ENCODE results near the gene FRMD1. TPM values are rescaled to one million over a fixed set of nuclear protein-coding genes. Genes with fewer than 3 reads are reported as not detected.

FRMD1 gene
- total and polyA plus RNA-seq, 8 donors = 0.02 to 0.15 TPM; not detected in 6

- Histone ChIP-seq H3K4me1 (no peaks in the 10 kb centered on the region), H3K27me3 (no peaks in the 10 kb centered on the region), H3K9me3 (no peaks in the 10 kb centered on the region), H3K27ac (no peak overlapping the region), H3K36me3 (no peaks in the 10 kb centered on the region), H3K4me3 (no peak overlapping the region)
- DNase-seq (no peak), ATAC-seq (no peak), FAIRE-seq (no peak)
- TF ChIP-seq CTCF (IDR thresholded peaks at IDR 0.05) = no peak
- intact Hi-C loops (cut with DNase I) = no loop called here
- WGBS, 2 donors = 77 to 87% methylated on average over 6 of the region's 6 CpGs
Observed at GRCh38 chr6:168005796-168006195, 73.2 kb downstream of the FRMD1 start.

GRCh38 chr6:168004945-168005344 is 74.1 kb downstream of the FRMD1 start:
- Histone ChIP-seq H3K27me3 (no peaks in the 10 kb centered on the region), H3K4me3 (no peak overlapping the region), H3K27ac (no peak overlapping the region), H3K9me3 (no peaks in the 10 kb centered on the region), H3K4me1 (no peaks in the 10 kb centered on the region), H3K36me3 (no peaks in the 10 kb centered on the region)
- DNase-seq (no peak), ATAC-seq (no peak), FAIRE-seq (no peak)
- intact Hi-C loops (cut with DNase I) = no loop called here
- no peak for TF ChIP-seq CTCF (IDR thresholded peaks at IDR 0.05)
- WGBS, 2 donors = 75 to 85% methylated on average over 11 of the region's 11 CpGs

- no peak overlapping the region for H3K27ac ChIP-seq
- no peaks in the 10 kb centered on the region for H3K4me1 ChIP-seq
- H3K27me3 ChIP-seq = no peaks in the 10 kb centered on the region
- 81 to 87% methylated on average over 7 of the region's 7 CpGs for WGBS, 2 donors
- no peak for TF ChIP-seq CTCF (IDR thresholded peaks at IDR 0.05)
- FAIRE-seq (no peak), ATAC-seq (no peak), DNase-seq (no peak)
- no peaks in the 10 kb centered on the region for H3K36me3 ChIP-seq
- intact Hi-C loops (cut with DNase I) = no loop called here
- no peaks in the 10 kb centered on the region for H3K9me3 ChIP-seq
- no peak overlapping the region for H3K4me3 ChIP-seq
Observed at GRCh38 chr6:168004023-168004422, 75.0 kb downstream of the FRMD1 start.

Other genes starting within 250 kb of the FRMD1 start
- gene KIF25, start 81.5 kb downstream of the FRMD1 start, total RNA-seq = under 1 TPM in 2 of 6 donors, not detected in 4; 0.23 to 0.28 TPM
- gene KIF25, start 81.5 kb downstream of the FRMD1 start, polyA plus RNA-seq = under 1 TPM; 0.23 to 0.35 TPM
- 1 to 10 TPM in 5 of 6 donors, under 1 TPM in 1; 0.87 to 6.5 (median 2.8) TPM for gene DACT2, start 240.6 kb upstream of the FRMD1 start, total RNA-seq
- 1 to 10 TPM; 3.6 to 6.2 TPM for gene DACT2, start 240.6 kb upstream of the FRMD1 start, polyA plus RNA-seq

Measured in pancreas (tissue), 10 donors.